HG03066 (cell line): Measurements from ENCODE around the gene E2F2.

Source experiments
- ATAC-seq: cut with Tn5 transposase; IDR thresholded peaks from one replicate; pipeline ENCODE4 v1.9.1; 2021; ENCODE audit warnings: low read depth; ENCODE audit not compliant: unreplicated experiment

Gene E2F2

GRCh38 chr1:23563755-23564374 is 32.8 kb upstream of the E2F2 start:
- no peak for ATAC-seq

DNA sequence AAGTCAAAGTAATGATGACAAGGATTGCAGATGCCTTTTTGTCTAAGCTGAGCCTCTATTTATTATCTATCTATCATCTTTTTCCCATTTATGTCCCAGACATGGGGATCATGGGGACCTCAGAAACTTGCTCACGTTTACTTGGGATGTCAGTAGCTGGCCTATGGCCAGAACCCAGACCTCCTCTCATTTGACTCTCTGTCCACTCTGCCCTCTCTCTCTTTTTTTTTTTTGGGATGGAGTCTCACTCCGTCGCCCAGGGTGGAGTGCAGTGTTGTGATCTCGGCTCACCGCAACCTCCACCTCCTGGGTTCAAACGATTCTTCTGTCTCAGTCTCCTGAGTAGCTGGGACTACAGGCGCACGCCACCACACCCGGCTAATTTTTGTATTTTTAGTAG is 32.0 kb upstream of the E2F2 start:
- no peak for ATAC-seq

GRCh38 chr1:23562137-23562876 is 31.3 kb upstream of the E2F2 start:
- no peak for ATAC-seq

DNA sequence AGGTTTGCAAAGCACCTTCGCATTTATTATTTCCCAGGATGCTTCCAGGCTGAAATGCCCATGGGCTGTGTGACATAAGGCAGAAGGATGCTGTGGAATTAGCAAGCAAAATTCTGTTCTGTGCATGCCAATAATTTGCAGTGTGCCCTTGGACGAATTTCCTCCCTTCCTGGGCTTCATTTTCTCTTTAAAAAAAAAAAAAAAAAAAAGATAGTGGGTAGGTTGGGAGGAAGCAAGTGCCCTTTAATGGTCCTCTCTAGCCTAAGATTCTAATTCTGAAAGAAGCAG is 30.7 kb upstream of the E2F2 start:
- ATAC-seq, result no peak

DNA sequence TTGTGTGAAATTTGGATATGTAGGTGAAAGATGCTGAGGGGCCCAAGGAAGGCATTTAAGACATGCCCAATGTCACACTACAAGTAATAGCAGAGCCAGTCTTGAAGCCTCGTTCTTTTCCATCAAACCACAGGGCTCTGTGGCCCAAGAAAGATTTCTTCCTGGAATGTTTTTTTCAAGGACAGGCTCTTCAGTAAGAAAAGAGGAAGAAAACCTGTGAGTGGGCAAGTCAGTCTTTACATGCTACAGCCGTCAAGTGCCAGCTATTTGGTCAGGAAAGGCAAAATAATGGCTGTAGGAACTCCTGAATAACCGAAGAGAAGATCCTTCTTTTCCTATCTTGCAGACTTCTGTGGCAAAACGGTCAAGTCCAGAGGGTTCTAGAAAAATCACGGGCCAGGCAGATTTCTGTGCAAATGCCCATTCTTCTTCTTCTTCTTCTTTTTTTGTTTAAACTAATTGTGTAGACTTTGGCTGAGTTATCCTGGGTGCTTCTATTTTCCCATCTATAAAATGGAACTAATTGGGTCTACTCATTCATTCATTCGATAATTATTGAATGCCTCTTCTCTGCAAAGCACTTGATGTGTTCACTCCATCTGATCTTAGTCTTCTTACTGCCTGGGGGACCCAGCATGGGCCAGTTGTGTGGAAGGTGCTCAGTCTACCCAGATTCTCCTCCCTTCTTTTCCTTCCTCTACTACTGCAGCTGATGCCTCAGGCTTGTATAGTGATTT is 30.2 kb upstream of the E2F2 start:
- ATAC-seq, result no peak

DNA sequence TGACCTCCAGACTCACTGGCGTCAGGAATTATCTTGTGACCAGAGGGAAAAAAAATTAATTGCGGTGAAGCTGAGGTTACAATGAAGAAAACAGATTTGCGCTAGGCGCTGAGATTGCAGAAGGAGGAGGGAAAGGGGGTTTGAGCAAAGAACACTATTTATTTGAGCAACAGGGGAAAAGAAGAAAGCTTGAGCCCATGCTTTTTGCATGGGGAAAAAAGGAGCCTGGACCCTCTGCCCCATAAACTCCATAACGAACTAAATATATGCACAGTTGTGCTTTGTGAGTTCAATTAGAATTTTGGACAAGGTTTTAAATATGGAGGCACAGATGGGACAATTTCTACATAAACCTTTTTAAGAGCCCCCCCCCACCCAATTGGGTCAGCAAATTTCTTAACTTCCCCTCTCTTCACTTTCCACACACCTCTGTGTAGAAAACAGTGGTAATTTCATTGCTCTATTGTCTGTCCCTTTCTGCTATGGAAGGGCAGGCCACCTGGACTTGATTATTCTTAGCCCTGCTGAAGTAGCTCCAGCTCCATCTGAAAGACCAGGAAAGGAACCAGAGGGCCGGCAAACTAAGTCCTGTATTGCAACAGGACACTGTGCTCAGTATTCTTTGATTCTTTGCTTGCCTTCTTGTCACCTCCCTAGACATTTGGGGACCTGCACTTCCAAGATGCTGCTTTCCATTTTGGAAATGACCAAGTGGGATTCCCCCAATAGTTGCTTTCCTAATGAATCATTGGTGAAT is 29.1 kb upstream of the E2F2 start:
- no peak for ATAC-seq

- ATAC-seq, result peak; percentile 67
Observed at GRCh38 chr1:23559136-23559984, 28.3 kb upstream of the E2F2 start, which contains the start of gene ID3. Gene ID3, minus strand, starts transcription at chr1:23559501. Its CDS starts 75 bp downstream, at chr1:23559426.

DNA sequence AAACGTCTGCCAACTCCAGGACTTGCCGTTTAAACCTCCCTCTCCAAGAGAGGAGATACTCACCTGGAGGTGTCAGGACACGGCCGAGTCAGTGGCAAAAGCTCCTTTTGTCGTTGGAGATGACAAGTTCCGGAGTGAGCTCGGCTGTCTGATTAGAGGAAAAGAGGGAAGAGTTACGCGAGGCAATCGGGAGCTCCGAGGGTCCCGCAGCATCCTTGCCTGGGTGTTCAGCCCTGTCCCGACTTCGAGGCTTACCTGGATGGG is 27.8 kb upstream of the E2F2 start:
- ATAC-seq, result no peak

DNA sequence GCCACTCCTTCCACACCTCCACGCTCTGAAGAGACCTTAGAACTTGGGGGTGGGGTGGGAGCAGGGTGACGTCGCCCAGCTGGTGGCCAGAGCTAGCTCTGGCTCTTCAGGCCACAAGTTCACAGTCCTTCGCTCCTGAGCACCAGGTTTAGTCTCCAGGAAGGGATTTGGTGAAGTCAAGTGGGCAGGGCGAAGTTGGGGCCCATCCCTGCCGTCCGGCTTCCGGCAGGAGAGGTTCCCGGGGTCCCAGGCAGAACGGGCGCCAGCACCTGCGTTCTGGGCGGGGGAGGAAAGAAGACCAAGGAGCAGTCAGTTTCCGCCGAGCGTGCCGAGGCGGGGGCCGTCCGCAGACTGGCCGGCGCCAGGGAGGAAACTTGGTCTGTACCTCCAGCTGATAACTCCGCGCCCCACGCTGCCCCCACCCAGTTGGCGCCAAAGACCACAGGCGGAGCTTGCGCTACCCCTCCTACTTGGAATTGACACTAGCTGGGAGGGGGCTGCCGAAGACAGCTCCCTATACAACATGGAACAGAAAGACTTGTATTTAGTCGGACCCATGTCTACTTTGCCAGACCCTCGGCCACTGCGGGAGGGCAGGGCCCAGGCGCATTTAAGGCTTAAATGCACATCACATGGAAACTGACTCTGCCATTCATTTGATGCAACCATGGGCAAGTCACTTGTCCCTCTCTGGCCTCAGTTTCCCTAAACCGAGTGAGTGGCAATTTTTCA is 27.3 kb upstream of the E2F2 start:
- ATAC-seq, result no peak

DNA sequence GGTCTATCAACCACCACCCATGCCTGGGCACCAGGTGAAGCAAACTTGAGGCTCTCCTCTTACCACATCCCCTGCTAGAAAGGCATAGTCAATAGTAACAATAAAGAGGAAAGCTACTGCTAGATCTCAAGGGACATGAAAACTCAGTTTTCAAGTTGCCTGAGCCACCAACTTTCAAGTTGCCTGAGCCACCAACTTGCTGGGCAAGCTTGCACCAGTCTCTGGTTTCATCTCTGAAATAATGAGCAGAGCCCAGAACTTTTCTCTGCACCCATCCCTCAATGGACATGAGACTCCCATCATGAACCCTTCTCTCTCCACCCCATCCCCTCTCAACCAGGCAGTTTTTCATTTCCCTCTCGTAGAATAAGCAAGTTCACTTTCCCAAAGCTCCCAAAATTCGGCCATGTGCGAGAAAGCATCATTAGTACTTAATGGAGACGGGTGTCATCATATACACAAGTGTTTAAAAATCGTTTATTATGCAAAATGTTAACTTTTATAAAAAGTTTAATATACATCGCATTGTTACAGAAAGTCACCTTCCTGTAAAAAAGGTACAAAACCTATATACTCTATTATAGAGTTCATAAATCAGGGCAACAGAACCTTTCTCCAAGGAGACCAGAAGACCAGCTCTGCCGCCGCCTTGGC is 26.6 kb upstream of the E2F2 start:
- no peak for ATAC-seq

DNA sequence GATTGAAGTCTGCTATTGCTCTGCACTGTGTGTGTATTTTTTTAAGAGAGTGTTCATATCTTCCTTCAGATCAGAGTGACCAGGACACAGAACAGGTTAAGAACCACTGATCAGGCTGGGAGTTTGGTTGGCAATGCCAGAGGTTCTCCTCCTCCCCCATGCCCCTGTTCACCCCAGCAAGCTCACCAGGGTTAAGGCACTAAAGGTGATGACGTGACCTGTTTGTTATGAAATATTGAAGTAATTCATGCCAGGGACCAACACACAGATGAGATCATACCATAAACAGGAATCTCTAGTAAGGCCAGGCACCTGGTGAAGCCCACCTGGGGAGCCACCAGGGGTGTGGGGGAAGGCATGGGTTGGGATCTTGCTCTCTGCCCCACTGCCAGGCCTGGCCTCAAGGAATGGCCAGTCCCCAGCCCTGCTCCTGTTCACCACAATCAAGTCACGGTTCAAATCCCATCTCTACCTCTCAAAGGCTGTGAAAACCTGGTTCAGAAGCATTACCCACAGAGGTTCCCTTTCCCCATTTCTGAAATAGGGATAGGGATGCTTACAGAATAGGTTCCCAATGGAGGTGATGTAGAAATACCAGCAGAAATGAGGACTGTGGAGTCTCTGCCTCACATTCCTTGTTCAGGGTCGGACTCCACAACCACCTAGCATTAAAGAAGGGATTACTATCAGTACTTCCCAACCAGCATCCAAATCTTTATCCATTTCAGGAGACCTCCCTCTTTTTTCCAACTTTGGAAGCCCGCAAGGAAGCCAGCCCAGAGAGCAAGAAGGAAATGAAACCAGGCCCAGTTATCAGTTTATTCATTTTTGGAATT is 25.8 kb upstream of the E2F2 start:
- ATAC-seq, result no peak

DNA sequence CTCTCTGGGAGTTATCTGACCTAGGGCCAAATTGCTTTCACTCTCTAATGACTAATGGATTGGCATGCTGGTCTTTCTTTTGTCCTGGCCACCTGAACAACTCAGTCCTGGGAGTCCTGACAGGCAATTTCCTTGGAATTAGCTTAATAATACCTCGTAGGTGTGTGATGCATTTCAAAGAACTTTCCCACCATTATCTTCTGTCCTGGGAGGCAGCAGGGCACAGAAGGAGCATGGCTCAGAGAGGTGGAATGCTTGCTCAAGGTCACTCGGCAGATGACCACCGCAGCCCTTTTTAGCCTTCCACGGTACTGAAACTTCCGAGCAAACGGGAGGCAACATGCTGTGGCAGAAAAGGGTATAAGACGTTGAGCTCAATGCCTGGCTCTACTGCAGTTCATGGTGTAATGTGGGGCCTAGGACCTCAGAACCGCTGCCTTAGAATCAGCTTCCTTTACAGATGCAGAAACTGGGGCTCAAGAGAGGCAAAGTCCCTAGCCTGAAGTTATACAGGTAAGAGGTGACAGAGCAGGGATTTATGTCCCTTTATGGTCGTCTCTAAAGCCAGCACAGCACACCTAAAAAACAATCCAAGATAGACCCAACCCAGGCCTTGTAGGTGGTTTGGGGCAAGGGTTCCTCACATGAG is 25.1 kb upstream of the E2F2 start:
- no peak for ATAC-seq

DNA sequence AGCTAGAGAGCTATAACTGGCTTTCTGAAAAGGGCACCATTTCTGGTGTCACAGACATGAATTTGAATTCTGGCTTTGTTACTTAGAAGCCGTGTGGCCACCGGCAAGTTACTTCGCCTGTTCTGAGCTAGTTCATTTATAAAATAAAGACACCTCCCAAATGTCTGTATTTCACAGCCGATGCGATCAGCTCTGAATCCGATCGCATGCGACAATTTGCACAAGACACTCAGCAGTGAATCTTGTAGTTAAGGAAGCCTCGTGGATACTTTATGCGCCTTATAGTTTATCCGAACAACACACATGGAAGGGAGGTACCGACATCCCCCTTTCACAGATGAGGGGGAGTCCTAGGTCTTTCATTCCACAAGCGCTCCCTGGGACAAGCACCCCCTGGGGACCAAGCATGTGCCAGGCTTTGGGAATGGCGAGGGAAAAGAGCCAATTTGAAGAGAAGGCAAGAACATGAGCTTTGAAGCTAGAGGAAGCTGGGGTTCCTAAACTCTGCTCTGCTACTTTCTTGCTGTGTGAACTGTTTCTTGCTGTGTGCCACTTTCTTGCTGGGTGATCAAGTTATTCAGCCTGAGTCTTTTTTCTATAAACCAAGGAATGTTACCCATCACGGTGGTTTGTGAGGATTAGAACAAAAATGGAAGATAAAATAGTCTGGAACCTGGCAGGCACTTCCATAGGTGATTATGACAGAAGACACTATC is 24.4 kb upstream of the E2F2 start:
- ATAC-seq, result no peak

DNA sequence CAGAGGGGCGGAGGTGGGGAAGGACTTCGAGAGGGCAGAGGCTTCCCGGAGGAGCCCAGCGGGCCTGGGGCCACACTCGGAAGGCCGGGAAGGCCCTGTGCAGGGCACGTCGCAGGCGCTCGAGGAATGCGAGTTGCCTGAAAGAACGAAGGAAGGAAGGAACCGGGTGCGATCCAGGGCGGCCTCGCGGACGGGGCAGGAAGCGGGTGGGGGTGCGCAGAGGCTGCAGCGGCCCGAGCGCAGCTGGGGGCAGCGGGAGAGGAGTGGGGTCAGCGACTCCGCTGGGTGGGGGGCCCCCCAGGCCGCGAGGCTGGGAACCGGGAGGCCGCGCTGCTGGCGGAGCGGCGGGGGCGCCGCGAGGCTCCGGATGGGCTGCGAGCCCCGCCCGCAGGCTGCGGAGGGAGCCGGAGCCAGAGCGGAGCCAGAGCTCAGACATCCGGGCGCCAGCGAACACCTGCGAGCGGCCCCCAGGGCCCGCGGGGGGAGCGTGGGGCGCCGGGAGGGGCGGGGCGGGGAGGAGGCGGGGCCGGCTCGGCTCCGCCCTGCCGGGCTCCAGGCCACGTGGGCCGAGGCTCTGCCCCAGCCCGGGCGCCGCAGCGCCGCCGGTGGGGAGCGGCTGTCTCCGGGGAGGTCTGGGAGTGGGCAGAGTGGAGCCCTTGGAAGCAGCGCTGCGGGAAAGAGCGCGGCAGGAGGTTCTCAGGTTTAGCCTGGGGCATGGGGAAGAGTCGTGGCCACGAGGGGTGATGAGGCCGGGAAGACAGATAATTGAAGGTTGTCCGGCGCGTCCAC is 23.6 kb upstream of the E2F2 start:
- peak; percentile 42 for ATAC-seq

DNA sequence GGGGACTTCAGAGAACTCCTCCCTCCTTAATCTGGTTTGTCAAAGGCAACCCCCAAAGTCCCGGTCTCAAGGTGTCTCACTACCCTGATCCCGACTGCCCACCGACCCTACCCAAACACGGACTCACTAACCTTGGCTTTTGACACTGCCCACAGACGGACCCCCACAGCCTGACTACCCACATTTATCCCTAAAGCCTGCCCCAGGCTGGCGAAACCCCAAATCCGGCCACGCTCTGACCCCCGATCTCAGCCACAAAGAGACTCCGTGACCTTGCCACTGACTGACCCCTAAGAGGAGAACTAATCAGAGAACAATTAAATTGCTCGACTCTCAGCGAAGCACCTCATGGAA is 23.1 kb upstream of the E2F2 start:
- ATAC-seq, result no peak

GRCh38 chr1:23553231-23554126 is 22.4 kb upstream of the E2F2 start:
- ATAC-seq, result no peak
